ENCODE data around the gene CSF3R. TPM values are rescaled to one million over a fixed set of nuclear protein-coding genes. Genes with fewer than 3 reads are reported as not detected.
A peak's percentile ranks its signal among the peaks of the same experiment; 100 is the strongest.

The CSF3R gene
- total RNA-seq, 1 donor from 2014 or later: not detected

- Mint-ChIP-seq H3K9me3 (no peaks in the 10 kb centered on the region), H3K4me3 (peak overlapping the region; percentile 90), H3K27ac (peak overlapping the region; percentile 97), H3K27me3 (no peaks in the 10 kb centered on the region), H3K4me1 (peaks cover 18% of the 10 kb centered on the region), H3K36me3 (ENCODE audit: low read depth) (peaks cover 19% of the 10 kb centered on the region)
- no peak for DNase-seq
- intact Hi-C loops (cut with micrococcal nuclease): loop anchor here (1.0 to 2.0 kb wide), 5 partner anchors 13 to 296 kb away; partner anchors contain the start of genes LSM10 and MRPS15
- ATAC-seq (ENCODE audit: low read depth): no peak
- TF ChIP-seq, protein P1, sequence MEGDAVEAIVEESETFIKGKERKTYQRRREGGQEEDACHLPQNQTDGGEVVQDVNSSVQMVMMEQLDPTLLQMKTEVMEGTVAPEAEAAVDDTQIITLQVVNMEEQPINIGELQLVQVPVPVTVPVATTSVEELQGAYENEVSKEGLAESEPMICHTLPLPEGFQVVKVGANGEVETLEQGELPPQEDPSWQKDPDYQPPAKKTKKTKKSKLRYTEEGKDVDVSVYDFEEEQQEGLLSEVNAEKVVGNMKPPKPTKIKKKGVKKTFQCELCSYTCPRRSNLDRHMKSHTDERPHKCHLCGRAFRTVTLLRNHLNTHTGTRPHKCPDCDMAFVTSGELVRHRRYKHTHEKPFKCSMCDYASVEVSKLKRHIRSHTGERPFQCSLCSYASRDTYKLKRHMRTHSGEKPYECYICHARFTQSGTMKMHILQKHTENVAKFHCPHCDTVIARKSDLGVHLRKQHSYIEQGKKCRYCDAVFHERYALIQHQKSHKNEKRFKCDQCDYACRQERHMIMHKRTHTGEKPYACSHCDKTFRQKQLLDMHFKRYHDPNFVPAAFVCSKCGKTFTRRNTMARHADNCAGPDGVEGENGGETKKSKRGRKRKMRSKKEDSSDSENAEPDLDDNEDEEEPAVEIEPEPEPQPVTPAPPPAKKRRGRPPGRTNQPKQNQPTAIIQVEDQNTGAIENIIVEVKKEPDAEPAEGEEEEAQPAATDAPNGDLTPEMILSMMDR (IDR thresholded peaks at IDR 0.05): no peak
- ChIA-PET CTCF (interaction anchor here (1.0 to 1.1 kb wide), 2 partner anchors 11 to 52 kb away, joined by 3 read pairs; no protein-coding TSS in a partner anchor), POLR2A (interaction anchor here (0.5 to 4.6 kb wide), 20 partner anchors 8 to 1258 kb away, joined by 3 to 114 read pairs (median 4); partner anchors contain the start of genes AGO3, LSM10, MRPS15 and SFPQ)
Observed at GRCh38 chr1:36450919-36451305, 31.8 kb downstream of the CSF3R start.

DNA sequence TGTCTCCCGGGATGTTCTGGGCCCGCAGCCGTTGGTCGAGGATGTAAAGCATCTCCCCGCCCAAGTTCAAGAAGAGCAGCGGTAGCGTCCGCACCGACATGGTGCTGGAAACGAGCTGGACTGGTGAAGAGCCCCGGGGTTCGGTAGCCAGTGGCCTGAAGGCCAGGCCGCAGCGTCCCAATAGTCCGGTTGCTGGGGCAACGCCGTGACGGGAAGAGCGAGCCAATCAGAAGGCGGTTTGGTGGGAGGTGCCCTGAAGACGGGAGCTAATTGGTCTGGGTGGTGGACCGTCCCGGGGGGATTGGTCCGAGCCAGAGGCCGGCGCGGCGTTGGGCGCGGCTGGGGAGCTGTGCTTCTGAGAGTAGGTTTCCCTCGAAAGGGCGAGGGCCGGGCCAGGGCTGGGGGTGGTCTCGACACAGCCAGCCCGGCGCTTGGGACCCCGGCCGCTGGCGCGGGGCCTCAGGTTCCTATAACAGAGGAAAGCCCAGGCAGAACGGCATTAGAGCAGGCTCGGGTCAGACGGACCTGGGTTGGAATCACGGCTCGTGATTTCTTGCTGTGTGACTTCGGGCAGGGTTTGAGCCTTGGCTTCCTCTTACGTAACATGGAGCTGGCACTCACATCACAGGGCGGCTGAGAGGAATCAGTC, 32.3 kb downstream of the CSF3R start, which contains the start of gene OSCP1:
TSS of gene OSCP1 (minus strand) at position 182 of the 649 bp plus-strand sequence. CDS start at position 100, 82 bp downstream.
- peaks cover 14% of the 10 kb centered on the region for H3K36me3 Mint-ChIP-seq (ENCODE audit: low read depth)
- POLR2A ChIA-PET: interaction anchor here (0.5 to 4.6 kb wide), 25 partner anchors 8 to 1575 kb away, joined by 3 to 114 read pairs (median 4); partner anchors contain the start of genes AGO3, EVA1B, LSM10 and MRPS15
- DNase-seq: peak; percentile 88
- intact Hi-C loops (cut with micrococcal nuclease): loop anchor here (1.0 to 2.0 kb wide), 5 partner anchors 14 to 296 kb away; partner anchors contain the start of genes LSM10 and MRPS15
- CTCF ChIA-PET: interaction anchor here (1.0 to 1.1 kb wide), 2 partner anchors 11 to 52 kb away, joined by 3 read pairs; no protein-coding TSS in a partner anchor
- no peaks in the 10 kb centered on the region for H3K9me3 Mint-ChIP-seq
- TF ChIP-seq, protein P1 (IDR thresholded peaks at IDR 0.05): no peak
- H3K27ac Mint-ChIP-seq: peak within 1 kb of the TSS; percentile 97
- H3K4me3 Mint-ChIP-seq: peak within 1 kb of the TSS; percentile 90
- peak; percentile 97 for ATAC-seq (ENCODE audit: low read depth)
- H3K4me1 Mint-ChIP-seq: peaks cover 18% of the 10 kb centered on the region
- H3K27me3 Mint-ChIP-seq: no peaks in the 10 kb centered on the region

DNA sequence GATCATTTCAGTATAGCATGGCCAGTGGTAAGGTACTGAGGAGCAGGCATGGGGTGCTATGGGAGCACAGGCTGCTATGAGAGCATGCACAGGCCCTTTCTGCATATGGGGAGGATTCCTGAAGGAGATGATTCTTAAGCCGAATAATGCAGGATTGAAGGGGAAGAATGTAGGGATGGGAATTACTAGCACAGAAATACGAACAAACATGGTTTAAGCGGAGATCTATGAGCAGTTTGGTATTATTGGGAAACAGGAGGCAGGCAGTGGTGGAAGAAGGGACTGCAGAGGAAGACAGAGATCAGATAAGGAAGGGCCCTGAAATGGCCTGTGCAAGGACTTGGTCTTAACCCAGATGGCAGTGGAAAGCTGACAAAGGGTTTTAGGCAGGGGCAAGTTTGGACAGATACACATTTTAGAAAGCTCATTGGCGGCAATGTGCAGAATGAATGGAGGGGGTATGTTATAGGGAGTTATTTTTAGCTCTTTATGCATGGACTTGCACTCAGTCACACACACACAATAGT, 34.1 kb downstream of the CSF3R start:
- CTCF ChIA-PET: no interaction called here
- POLR2A ChIA-PET: interaction anchor here (4.6 kb wide), 1 partner anchor 15 kb away, joined by 114 read pairs; the partner anchor contains the start of gene MRPS15
- no peak for ATAC-seq (ENCODE audit: low read depth)
- no peaks in the 10 kb centered on the region for H3K9me3 Mint-ChIP-seq
- peaks cover 18% of the 10 kb centered on the region for H3K4me1 Mint-ChIP-seq
- intact Hi-C loops (cut with micrococcal nuclease): no loop called here
- peak overlapping the region; percentile 0 for H3K4me3 Mint-ChIP-seq
- no peak for DNase-seq
- H3K27me3 Mint-ChIP-seq: no peaks in the 10 kb centered on the region
- H3K27ac Mint-ChIP-seq: no peak overlapping the region
- H3K36me3 Mint-ChIP-seq (ENCODE audit: low read depth): peaks cover 2% of the 10 kb centered on the region
- TF ChIP-seq, protein P1 (IDR thresholded peaks at IDR 0.05): no peak

DNA sequence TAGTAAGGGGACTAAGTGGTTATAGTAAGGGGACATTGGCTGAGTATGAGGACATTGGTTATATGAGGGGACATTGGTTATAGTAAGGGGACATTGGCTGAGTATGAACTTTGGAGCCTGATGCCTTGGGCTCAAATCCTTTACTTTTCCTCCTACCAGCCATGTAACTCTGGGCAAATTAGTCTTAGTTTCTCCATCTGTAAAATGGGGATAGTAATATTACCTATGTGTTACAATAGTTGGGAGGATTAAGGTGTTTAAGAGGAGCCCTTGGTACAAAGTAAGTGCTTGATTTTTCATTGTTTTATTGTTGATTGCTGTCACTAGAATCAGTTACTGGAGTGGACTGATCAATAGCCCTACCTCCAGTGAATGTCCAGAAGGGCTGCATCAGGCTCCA, 35.3 kb downstream of the CSF3R start:
- ATAC-seq (ENCODE audit: low read depth): no peak
- Mint-ChIP-seq H3K27ac (no peak overlapping the region), H3K36me3 (ENCODE audit: low read depth) (peaks cover 2% of the 10 kb centered on the region), H3K27me3 (no peaks in the 10 kb centered on the region), H3K9me3 (no peaks in the 10 kb centered on the region), H3K4me3 (no peak overlapping the region), H3K4me1 (peaks cover 16% of the 10 kb centered on the region)
- TF ChIP-seq, protein P1 (IDR thresholded peaks at IDR 0.05): no peak
- DNase-seq: no peak
- intact Hi-C loops (cut with micrococcal nuclease): no loop called here
- ChIA-PET POLR2A (no interaction called here), CTCF (no interaction called here)

DNA sequence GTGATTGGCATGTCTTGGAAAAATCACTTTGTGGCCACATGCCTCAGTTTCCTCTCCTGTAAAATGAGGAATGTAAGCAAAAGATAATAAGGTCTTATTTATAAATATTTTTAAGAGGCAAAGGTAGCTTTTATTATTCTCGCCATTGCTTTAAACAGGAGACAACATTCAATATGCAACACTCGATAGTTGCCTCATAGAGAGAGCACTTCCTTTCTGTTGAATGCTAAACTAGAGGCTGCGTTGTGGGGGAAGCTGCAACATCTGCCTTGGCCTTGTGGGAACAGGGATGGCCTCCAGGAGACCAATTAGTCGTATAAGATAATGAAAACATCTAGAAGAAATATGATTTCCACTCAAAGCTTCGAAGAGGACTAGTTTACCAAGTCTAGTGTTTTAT, 36.0 kb downstream of the CSF3R start:
- Mint-ChIP-seq H3K4me1 (peaks cover 16% of the 10 kb centered on the region), H3K4me3 (no peak overlapping the region), H3K27ac (no peak overlapping the region), H3K9me3 (no peaks in the 10 kb centered on the region), H3K36me3 (ENCODE audit: low read depth) (peaks cover 2% of the 10 kb centered on the region), H3K27me3 (no peaks in the 10 kb centered on the region)
- intact Hi-C loops (cut with micrococcal nuclease): no loop called here
- CTCF ChIA-PET: no interaction called here
- ATAC-seq (ENCODE audit: low read depth) (no peak), DNase-seq (no peak)
- POLR2A ChIA-PET: no interaction called here
- TF ChIP-seq, protein P1 (IDR thresholded peaks at IDR 0.05): no peak
